Limb (tissue), 2 donors: ENCODE results near the gene A1CF.
"Not testable (repeated sequence)": the region's sequence is repeated elsewhere in the genome, so short reads cannot be mapped to it uniquely, and the experiment has no call there.

Experiments used
- DNase-seq, 2 donors: peaks; one replicate each; pipeline ENCODE4 v3.0.0-alpha.2; 2016; ENCODE audit errors: extremely low spot score in 2 of 2

The A1CF gene

GRCh38 chr10:50788951-50789945 is 96.2 kb downstream of the A1CF start:
- DNase-seq, result no peak

GRCh38 chr10:50787962-50788361 is 97.5 kb downstream of the A1CF start:
- DNase-seq, result not testable (repeated sequence)

GRCh38 chr10:50782017-50782416 is 103.4 kb downstream of the A1CF start:
- DNase-seq, result not testable (repeated sequence)

GRCh38 chr10:50780036-50780435 is 105.4 kb downstream of the A1CF start:
- not testable (repeated sequence) for DNase-seq

GRCh38 chr10:50774868-50775267 is 110.6 kb downstream of the A1CF start:
- not testable (repeated sequence) for DNase-seq

- DNase-seq, result not testable (repeated sequence)
These were observed 113.4 kb downstream of the A1CF start for GRCh38 chr10:50772042-50772441.

- not testable (repeated sequence) for DNase-seq
These were observed 118.5 kb downstream of the A1CF start for GRCh38 chr10:50766774-50767513.
